NCI-H510A (cell line): ENCODE data around the gene TUFT1.

Experiments
- DNase-seq: peaks from one replicate; lab custom pipeline; 2025; lab: John Stamatoyannopoulos, UW

TUFT1 gene

DNA sequence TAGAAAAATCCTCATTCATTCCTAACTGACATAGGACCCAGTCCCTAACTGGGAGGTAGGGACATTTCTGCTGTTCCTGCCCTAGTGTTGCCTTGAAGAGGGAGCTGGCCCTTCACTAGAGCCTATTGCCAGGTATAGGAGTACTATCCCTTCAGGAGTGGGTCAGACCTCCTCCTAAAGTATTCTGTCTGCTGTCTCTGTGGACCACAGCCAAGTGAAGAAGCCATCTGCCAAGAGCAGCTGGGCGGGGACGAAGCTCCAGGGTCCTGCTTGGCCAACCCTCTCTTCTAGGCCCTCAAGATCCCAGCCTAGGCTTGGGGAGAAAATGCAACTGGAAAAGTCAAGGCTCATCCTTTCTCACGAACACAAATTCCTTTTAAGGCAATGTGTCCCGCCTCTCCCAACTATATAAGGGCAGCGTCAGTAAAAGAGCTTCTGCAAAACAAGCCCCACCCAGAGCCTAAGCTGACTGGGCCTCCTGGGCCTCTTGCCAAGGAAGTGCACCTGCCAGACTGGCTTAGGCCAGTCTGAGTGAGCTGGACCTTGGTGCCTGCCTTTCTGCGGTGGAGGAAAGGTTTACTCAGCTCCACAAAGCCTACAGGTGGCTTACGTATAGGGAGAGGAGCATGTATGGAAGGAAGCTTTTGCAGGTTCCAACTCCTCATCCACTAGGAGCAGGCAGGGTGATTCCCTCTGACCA lies 638 bp upstream of the TUFT1 start:
- peak; percentile 96 for DNase-seq

DNA sequence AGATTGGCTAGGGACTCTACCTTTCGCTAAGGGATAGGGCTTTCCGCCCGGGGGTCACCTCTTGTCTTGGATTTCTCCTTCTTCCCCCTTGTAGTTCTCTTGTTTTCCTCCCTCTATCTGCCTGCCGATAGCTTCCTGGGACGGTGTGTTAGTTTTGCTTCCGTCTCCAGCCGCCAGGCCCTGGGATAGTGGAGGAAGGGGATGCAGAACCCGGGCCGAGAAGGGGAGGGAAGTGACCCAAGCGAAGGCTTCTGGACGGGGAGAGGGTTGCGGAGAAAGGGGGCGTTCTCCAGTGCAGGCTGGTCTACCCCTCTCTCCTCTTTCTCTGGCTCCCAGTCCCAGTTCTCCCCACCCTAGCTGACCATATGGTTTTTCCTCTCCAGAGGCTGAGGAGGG lies 871 bp downstream of the TUFT1 start:
- DNase-seq: no peak

DNA sequence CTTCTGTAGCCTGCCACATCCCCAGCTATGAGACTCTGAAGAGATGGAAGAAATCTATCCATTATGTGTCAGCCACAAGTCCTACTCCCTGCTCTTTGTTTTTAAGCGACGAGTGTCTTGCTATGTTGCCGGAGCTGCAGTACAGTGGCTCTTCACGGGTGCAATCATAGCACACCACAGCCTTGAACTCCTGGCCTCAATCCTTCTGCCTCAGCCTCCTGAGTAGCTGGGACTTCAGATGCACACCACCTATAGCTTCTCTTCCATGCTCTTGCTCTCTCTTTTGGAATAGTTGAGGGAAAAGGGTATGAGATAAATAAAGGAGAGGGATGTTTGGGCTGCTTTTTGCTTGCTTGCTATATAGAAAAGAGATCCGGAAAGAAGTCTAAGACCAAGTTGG lies 1.6 kb downstream of the TUFT1 start:
- no peak for DNase-seq

DNA sequence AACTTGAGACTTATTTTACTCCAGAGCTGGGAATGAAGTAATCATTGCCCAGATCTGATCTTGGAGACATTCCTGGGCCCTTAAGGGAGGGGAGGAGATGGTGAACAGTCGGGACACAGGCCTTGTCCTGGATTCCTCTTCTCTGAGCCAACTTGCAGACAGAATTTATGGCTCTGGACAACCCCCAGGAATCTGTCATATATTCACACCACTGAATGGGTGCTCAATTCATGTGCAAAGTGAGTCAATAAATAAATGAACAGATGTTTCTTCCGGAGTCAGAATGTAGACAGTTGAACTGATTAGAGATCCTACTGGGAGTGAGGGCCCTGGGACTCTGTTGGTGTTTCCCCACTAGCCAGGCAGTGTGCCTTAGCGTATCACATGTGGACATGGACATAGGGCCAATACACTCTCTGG lies 2.6 kb downstream of the TUFT1 start:
- DNase-seq: no peak

DNA sequence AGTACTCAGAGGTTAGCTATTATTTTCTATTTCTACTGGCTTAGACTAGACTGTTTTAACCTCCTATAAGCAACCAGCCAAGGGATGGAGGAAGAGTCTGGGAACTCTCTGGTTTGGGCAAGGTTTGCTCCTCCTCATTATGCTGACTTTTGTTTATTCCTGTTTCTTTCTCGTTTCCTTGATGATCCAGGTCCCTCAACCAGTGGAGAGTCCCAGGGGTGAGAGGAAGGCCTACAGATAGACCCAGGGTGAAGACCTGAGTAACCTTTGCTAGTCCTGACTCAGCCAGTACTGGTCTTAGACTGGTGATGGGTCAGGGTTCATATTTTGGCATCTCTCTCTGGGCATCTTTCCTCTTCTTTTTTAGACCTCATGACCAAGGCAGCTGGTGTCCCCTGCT lies 5.4 kb downstream of the TUFT1 start:
- no peak for DNase-seq

DNA sequence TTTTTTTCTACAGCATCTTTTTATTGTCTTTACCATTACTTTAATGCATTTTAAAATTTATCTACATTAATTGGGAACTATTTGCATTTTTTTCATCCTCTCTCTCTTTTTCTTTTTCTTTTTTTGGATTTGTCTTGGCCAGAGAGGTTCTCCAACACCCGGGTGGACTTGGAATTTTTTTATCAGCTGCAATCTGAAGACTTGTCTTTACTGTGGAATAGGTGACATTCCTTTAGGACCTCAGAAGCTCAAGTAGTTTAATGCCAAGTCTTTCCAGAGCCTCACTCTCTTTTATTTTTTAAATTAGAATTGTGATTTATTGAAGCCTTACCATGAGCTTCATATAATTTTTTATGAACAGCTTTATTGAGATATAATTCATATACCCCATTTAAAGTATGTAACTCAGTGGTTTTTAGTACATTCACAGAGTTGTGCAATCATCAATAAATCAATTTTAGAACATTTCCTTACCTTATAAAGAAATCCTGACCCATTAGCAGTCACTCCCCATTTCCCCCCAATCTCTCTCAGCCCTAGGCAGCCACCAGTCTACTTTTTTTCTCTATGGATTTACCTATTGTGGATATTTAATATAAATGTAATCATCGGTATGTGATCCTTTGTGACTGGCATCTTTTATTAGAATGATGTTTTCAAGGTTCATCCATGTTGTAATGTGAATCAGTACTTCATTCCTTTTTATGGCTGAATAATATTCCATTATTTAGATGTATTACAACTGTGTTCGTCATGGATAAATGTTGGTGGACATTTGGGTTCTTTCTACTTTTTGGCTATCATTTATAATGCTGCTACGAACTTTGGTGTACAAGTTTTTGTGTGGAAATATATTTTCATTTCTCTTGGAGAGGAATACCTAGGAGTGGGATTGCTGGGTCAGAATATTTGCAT lies 6.2 kb downstream of the TUFT1 start:
- DNase-seq: no peak

DNA sequence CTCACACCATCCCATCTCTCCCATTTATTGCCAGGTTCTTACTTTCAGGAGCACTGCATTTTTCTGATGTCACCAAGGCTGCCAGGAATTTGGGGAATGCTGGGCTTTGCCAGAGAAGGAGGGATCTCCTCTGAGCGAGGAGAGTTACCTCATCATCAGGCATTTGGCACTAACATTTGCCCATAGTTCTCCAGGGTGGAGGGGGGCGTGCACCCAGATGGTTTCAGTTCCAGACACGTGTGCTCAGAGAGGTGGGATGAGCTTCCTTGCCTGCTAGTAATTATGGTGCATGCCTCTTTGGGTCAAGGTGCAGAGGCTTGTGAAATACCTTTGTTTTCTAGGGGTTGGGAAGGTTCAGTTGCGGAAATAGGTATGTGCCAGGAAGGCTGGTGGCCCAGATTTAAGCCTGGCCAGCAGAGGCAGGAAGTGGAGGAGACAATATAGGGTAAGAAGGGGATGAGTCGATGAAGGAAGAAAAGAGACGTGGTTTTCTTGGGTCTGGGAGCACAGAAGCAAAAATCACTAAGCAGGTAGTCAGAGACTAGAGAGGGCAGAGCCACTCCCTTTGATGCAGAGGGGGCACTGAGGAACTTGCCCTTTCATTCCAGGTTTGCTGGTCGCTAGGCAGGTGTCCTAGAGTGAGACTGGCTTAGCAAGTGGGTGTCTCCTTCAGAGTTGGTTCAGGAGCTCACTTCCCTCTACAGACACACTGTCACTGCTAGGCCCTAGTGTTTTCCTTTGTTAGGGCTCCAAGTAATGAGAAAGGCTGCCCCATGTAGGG lies 7.2 kb downstream of the TUFT1 start:
- DNase-seq: no peak

DNA sequence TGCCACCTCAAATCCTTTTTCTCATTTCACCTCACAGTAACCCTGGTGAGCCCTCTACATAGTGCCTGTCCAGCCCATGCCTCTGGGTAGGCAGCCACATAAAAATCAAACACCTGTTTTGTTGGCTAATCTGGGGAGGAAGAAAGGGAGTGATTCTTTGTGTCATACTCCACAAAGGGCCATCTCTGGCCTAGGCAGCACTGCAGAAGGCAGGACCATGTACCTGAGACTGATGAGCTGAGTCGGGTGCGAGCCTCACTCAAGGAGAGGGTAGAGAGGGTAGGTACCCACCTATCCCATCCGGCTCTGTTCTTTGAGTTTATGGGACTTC lies 7.8 kb downstream of the TUFT1 start:
- no peak for DNase-seq

DNA sequence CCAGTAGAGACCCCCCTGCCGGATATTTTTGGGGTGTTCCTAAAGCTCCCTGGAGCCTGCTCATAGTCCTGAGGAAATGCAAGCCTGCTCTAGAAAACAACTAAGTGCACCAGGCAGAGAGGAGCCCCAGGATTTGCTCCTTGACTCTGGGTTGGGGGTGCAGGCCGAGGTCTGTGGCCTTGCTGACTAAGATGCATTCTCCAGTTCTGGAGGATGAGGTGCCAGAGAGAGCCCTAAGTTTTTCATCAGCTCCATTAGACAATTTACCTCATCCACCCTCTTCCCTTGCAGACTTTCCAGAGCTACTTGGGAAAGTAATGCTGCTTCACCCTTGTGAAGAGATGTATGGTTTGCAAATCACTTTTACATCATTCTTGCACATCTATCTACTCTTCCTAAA lies 9.1 kb downstream of the TUFT1 start:
- DNase-seq: no peak

DNA sequence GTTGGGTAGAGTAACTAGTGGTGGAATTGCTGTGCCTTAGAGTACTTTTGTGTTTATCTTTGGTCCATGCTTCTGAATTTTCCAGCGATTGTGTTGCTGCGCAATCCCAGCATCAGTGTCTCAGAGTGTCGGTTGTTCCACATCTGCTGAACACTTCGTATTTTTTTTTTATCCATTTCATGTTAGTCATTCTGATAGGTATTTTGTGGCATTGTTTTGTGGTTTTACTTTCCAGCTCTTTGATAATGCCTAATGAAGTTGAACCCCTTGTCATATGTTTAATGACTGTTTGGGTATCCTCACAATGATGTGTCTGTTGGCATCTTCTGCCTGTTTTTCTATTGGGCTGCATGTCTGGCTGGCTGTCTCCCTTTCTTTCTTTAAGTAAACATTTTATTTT lies 13.6 kb downstream of the TUFT1 start:
- DNase-seq: no peak

DNA sequence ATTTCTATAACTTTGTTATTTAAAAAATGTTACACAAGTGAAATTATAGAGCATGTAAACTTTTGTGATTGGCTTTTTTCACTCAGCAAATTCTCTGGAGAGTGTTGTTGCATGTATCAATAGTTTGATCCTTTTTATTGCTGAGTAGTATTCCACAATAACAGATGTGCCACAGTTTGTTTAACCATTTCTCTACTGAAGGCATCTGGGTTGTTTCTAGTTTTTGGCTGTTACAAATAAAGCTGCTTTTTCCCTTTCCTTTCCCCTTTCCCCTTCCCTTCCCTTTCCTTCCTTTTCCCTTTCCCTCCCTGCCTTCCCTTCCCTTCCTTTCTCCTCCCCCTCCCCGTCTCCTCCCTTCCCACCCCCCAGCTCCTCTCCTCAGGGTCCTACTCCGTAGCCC lies 15.9 kb downstream of the TUFT1 start:
- DNase-seq: no peak

DNA sequence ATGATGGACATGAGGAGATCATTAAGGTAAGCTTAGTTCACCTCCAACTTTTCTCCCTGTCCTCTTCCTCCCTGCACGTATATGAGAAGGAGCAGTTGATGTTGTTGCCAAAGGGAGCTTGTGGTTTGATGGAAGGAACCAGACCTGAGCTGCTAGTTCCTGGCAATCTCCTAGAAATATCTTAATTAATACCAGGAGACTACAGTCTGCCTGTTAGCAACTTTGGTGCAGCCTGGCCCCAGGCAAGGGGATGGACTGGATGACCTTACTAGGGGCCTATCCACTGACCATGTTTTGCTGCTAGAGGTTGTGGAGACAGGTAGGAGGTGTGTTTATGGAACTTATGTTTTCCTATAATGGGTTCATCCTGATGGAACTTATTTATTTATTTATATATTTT lies 22.6 kb downstream of the TUFT1 start:
- no peak for DNase-seq

DNA sequence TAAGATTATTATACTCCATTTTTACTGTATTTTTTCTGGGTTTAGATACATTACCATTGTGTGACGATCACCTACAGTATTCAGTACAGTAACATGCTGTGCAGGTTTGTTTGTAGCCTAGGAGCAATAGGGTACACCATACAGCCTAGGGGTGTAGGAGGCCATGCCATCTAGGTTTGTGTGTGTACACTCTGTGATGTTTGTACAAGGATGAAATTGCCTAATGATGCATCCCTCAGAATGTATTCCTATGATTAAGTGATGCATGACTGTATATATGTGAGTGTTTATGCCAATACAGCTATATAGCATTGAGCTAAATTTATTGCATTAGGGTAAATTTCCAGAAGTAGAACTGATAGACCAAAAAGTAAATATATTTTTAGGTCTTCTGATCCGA lies 23.3 kb downstream of the TUFT1 start:
- no peak for DNase-seq

DNA sequence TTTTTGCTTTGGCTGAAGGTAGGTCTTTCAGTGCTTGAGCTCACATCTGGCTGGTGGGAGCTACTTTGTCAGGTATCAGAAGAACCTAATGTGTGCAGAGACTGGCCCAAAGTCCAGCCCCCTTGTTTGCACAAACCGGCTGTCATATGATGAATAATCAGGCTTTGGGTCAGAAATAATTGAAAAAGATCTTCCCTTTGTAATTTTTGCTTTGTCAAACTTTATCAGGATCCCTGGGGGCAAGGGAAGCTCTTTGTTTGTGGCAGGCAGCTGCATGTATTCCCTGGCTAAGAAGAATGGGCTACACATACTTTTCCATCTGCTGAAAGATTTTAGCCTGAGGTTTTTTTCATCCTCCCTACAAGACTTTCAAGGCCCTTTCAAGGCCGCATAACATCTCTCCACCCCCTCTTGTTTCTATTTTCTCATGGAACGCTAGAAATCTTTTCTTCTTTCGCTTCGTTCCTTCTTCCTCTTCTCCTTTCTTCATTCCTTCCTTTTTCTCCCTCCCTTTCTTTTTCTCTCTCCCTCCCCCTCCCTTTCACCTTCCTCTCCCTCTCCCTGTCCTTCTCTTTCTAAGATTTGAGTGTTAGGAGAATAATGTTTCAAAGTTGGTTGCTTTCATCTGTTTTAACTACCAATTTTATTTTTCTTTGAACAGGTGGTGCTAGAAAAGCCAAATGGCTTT lies 25.5 kb downstream of the TUFT1 start:
- no peak for DNase-seq

DNA sequence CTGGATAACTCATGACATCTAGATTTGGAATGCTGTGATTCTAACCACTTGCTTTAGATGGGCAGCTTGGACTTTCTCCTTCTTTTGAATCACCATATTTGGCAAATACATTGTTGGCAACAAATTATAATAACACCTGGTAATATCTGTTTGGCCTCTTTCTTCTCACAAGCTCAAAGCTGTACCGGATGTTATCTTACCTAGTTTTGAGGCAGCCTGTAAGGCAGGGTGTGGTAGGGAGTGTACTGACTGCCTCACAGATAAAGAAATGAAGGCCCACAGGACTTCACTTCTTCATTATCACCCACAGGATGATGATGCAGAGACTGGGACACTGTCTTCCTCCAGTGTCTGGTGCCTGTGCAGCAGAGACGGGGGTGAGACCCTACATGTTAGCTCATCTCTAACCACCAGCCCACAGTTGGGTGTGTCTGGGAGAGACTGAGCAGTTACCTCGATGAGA lies 28.5 kb downstream of the TUFT1 start:
- DNase-seq: no peak

DNA sequence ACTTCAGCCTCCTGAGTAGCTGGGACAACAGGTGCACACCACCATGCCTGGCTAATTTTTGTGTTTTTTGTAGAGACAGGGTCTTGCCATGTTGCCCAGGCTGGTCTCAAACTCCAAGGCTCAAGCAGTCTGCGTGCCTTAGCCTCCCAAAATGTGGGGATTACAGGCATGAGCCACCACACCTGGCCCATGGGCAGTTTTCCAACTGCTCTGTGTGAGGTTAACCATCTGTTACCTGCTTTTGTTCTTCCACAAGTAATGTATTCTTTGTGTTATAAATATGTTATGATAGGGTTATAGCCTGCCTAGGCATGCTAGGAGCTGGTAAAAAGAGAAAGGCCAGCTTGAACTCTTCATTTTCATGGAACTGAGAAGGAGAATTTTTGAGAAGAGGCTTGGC lies 30.7 kb downstream of the TUFT1 start:
- no peak for DNase-seq

DNA sequence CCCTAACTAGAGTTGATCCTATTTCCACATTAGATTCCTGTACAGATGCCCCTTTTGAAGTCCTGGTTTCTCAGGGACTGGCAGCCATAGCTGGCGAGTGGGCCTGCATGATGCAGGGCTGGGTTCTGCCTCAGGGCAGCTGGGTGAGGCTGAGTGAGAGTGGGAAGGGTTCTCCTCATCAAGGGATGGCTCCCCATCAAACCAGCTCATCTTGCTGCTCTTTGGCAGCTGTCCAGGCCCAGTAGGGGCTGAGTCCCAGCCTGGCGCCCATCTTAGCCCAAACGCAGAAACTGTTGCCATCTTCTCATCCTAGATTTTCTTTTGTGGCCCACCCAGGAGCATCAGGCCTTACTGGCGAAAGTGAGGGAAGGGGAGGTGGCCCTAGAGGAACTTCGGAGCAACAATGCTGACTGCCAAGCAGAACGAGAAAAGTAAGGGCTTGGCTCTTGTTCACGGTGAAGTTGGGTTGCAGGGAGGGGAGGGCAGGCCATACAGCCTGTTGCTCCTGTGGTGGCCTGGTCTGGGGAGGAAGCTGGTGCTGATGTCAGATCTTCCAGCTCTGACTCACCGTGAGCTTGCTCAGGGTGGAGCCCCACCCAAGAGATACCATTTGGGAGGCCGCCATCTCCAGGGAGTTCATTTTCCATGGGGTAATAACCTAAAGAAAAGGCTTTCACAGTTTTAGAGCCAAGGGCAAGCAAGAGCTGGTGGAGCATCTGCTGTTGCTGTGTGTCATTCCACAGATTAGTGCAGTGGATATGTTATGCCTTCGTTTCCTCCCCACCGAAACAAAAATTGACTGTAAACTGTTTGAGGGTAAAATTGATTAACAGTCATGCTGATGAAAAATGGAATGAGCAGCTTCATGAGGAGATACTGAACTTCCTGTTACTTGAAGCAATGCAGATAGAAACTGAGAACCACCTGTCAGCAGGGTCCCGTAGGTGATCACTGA lies 34.7 kb downstream of the TUFT1 start:
- DNase-seq: no peak

DNA sequence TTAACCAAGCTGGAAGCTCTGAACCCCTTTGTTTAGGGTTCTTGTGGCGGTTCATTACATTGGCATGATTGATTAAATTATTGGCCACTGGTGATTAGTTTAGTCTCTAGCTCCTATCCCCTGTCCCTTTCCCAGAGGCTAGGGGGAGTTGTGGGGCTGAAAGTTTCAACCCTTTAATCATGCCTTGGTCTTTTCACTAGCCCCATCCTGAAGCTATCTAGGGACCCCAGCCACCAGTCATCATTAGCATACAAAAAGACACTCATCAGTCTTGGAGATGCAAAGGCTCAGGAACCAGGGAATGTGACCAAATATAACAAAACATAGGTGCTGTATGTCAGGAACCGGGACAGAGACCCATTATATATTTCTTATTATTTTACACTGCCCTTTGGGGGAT lies 37.1 kb downstream of the TUFT1 start:
- DNase-seq: no peak

DNA sequence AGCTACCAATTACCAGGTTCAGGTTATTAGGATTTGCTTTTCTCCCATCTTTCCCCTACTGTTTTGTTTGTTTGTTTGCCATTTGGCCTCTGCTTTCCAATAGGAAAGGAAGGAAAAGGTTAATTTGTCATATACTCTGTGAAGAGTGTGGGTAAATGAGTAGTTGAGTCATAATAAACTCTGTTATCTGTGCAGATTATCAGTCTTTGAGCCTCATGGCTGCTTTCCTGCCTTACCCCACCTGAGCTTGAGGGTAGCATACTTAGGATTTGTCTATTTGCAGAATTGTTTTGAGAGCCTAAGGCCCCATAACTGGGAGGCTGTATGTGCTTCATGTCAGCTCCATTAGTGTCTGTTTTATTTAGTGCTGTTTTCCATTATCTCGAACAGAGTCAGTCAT lies 38.8 kb downstream of the TUFT1 start:
- DNase-seq: no peak

DNA sequence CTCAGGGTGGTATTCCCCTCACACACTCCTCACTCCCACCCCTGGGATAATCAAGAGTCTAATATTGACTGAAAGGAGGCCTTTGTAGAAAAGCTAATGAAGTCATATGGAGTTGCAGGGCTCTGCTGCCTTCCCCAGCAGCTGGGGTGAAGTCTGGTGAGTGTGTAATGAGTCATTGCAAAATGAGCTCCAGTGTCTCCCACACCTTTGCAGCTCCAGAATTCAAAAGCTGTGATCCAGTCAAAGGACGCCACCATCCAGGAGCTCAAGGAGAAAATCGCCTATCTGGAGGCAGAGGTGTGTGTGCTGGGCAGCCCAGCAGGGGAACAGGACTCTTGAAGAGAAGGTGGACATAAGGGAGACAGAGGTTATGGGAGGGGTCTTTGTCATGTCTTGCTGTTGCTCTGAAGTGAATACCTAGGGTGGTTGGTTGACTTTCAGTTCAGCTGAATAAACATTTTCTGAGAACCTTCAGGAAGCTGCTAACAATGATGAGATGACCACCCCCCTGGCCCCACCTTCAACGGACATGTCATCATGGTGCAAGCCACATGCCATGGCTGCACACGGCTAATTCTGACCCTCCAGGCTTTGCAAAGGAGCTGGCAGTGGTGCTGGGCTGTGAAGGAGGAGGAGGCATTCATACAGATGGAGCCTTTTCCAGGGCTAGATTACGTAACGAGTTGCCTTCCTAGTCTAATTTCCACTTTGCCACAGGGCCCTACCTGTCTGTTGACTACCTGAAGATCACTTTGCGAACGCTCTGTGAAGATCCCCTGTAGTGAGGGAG lies 39.5 kb downstream of the TUFT1 start:
- no peak for DNase-seq
